Fibroblast of peridontal ligament (primary cell): ENCODE data around the gene CHST13.
A peak's percentile ranks its signal among the peaks of the same experiment; 100 is the strongest.

Experiments
- DNase-seq: peaks from one replicate; pipeline ENCODE4 v3.0.0-alpha.2; 2010; ENCODE audit errors: extremely low read depth

CHST13 gene

DNA sequence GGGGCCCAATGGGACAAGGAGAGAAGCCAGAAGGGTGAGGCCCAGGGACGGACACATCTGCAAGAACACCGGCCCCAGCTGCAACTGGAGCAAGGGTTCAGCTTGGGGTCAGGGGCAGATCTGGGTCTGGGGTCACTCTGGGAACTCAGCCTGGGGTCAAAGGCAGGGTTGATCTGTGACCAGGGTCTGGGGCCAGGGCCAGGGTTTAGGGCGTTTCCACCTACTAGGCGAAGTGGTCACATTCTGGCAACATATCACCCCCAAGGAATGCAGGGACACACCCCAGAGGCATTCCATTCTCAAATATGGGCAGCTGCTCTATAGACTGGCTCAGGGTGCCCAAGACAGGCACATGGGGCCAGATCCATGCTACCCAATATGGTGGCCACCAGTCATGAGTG is 15.4 kb upstream of the CHST13 start:
- DNase-seq: no peak

DNA sequence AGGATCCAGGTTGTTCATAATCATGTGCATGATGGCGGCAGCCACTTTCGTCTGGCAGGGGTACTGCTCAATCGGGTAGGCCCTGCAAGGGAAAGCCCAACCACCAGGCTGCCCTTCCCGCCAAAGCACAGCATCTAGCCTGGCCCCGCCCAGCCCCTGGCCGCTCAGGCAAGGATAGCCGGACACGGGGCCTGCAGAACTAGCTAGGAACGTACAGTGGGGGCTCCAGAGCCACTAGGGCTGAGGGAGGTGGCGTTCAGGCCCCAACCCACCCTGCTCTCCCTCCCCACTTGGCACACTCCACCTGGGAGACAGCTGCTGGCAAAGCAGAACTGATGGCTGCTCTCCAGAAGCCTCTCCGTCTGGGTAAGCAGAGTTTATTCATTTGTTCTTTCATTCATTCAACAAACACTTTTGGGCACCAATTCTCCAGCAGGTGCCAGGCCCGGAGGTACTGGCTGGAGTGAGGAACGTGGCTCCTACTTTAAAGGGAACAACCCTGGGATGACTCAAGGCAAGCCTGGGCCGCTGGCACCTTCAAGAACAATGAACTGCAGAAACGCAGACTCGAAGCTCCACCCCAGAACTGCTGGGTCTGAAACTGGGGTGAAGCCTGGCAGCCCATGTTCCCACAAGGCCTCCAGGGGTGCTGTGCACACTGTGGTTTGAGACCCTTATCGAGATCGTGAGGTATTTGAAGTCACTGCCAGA is 14.2 kb upstream of the CHST13 start:
- DNase-seq: peak; percentile 4

DNA sequence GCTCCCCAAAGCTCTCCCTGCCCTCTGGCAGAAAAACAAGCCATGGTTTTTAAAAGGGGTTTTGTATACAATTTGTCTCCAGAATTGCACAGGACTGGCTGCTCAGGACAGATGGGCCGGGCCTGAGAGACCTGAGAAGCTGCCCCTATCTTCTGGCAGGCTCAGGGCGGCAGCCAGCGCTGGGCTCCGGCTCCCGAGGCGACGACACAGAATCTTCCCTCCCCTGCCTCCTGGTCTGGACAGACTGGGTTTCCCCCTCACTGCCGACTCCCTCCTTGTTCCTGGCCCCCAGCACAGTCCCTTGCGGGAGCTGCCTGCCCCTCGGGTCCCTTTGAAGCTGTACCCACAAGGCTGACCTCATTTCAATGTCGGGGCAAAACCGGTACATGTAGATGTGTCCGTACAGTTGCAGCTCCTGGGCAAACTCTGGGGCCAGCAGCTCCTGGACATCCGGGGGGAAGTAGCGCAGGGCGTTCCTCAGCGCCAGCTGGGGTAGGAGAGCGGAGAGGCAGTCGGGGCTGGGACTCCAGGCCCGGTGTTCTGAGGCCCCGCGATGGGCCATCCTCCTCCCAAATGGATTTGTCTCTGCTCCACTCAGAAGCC is 13.5 kb upstream of the CHST13 start:
- no peak for DNase-seq

DNA sequence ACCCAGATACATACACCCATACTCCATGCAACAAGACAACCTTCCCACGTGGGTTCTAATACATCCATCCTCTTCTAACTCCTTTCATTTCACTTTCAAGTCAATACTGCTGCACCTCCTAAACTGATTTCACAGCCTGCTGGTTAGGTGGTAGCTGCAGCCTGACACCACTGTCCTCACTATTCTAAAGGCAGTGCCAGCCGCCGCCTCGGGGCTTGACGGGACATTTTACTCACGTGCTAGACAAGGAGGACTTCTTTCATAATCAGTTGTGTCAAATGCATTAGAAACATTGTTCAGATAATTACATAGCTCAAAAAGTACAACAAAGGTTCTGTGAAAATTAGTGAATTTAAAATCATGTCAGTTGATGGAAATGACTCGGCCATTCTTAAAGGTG is 12.7 kb upstream of the CHST13 start:
- DNase-seq: no peak

DNA sequence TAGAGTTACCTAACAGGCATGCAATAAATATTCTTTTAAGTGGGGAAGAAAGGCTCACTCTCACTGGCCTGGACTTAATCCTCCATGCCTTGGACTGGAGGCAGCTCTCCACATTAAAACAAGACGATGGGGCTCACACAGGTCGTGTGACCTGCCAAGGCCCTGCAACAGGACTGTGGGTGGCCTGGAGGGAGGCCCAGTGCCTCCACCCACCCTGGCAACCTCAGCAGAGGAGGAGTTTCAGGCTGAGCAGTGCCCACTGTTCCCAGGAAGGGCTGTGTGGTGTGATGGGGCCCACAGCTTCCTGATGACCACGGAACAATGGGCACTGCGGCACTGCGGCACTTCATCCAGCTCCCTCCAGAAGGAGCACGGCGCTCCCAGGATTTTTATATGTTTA is 11.9 kb upstream of the CHST13 start:
- DNase-seq: no peak

DNA sequence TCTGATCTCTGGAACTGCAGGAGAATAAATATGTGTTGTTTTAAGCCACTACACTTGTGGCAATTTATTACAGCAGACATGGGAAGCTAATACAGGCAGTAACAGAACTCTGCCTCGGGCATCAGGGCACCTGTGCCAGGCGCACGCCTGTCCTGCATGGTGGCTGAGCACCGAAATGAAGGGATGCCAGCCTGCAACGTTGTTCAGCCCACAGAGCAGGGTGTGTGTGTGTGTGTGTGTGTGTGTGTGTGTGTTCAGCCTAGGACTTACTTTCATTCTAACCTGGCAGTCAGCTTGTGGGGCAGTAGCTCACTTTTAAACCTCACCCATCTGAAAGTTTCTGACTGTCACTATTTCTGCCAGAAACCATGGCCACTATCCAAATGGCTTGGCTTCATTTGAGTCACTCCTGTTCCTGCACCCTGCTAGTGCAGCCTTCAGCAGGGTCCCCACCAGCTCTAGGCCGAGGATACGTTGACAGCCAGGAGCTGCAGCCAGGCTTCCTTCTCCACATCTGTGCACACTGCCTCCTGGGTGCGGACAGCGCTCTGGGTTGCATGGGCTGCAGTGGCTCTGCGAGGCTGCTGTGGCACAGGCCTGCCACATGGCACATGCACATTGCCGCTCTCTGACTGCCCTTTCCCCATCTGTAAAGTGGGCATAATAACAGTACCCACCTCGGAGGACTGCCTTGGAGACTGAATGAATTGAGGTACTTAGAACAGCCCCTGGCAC is 10.9 kb upstream of the CHST13 start:
- no peak for DNase-seq

DNA sequence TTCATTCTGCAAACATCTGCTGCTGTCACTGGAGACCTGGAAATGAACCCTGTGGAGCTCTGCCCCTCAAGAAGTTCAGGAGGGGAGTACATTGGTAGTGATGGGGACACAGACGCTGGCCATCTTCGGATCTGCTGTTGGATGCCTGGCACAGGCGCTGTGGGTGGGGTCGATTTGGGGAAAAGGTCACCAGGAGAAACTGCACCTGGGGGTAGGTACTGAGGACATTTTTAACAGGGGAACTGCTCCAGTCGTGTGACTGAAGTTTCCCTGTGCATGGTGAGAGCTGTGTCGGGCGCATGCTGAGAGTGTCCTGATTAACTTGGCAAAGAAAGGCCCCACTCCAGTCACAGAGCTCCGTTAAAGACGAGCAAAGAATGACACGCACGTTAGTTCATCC is 9.8 kb upstream of the CHST13 start:
- no peak for DNase-seq

DNA sequence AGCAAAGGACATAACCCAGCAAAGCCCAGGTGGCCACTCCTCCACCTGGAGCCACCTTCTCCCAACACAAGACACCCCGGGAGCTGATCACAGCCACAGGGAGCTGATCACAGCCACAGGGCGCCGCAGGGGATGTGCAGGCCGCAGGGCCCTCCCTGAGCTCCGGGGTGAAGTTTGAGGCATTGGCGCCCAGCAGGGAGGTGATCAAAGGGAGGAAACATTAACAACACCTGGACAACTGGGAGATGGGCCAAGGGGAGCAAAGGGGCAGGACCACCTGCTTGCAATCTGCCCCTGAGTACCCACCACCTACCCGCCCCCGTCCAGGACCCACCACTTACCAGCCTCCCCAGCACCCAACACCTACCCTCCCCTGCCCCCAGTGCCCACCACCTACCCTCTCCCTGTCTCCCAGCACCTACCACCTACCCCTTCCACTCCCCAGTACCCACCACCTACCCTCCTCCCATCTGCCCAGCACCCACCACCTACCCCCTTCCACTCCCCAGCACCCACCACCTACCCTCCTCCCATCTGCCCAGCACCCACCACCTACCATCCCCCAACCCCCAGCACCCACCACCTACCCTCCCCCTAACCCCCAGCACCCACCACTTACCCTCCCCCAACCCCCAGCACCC is 8.8 kb upstream of the CHST13 start:
- DNase-seq: no peak

DNA sequence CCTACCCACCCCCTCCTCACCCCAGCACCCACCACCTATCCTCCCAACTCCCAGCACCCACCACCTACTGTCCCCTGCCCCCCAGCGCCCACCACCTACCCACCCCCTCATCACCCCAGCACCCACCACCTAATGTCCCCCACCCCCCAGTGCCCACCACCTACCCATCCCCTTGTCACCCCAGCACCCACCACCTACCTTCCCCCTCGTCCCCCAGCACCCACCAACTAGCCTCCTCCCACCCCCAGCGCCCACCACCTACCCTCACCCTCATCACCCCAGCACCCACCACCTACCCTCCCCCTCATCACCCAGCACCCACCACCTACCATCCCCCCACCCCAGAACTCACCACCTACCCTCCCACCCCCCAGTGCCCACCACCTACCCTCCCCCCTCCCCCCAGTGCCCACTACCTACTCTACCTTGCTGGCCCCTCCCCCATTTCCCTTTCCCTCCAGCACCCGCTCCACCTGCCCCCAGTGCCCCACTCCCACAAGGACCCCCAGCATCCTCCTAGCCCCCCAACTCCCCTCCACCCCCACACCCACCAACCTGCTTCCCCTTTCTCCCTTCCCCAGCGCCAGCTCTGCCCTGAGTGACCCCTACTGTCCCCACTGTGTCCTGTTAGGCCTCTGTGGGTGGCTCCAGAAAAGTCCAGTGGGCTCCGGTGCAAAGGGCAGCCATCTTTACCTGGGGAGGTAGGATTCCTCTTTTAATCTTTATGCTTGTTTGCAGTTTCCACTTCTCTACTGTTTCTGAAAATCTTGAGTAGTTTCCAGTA is 7.6 kb upstream of the CHST13 start:
- no peak for DNase-seq

DNA sequence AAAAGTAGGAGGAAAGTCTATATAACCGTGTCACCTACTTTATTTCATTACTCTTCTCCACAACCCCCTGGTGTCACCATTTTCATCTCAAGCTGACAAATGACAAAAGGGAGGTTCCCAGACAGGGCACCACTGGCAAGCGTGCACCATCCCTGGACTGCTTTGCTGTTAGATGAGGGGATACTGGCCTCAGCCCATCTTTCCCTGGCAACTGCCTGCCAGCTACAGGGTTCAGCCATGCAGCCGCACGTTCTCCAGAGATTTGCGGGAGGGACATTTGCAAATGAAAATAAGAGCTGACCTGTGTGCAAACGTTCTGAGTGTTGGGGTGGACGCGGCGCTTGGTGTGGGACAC is 7.0 kb upstream of the CHST13 start:
- no peak for DNase-seq

DNA sequence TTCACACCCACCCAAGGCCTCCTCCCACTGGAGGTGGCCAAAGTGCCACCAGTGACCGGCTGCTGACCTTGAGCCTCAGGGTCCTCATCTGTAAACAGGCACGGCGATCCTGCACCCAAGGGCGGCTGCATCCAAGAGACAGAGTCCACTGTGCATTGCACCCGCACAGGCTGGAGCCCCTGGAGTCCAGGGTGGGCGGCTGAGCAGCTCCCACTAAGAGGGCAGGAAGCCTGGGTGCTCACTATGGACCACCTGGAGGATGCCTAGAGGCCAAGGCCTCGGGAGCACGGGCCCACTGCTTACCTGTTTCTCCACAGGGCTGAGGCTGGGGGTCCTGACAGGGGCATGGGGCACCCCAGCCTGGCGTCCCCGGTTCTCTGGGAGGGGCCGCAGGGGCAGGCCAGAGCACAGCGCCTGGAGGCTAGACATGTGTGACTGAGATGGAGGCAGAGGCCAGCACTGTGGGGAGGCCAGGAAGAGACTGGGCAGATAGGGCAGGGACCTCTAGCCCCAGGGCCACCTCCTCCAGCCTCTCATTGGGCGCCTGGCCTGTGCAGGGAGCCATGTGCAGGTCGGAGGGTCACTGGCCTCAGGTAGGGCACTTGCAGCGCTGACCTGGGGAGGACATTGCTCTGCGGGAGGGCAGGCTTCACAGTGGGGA is 6.5 kb upstream of the CHST13 start, which contains the start of gene UROC1:
UROC1 (minus strand) TSS at position 483 of the 661 bp plus-strand sequence; CDS start at position 429, 54 bp downstream.
- DNase-seq: no peak

DNA sequence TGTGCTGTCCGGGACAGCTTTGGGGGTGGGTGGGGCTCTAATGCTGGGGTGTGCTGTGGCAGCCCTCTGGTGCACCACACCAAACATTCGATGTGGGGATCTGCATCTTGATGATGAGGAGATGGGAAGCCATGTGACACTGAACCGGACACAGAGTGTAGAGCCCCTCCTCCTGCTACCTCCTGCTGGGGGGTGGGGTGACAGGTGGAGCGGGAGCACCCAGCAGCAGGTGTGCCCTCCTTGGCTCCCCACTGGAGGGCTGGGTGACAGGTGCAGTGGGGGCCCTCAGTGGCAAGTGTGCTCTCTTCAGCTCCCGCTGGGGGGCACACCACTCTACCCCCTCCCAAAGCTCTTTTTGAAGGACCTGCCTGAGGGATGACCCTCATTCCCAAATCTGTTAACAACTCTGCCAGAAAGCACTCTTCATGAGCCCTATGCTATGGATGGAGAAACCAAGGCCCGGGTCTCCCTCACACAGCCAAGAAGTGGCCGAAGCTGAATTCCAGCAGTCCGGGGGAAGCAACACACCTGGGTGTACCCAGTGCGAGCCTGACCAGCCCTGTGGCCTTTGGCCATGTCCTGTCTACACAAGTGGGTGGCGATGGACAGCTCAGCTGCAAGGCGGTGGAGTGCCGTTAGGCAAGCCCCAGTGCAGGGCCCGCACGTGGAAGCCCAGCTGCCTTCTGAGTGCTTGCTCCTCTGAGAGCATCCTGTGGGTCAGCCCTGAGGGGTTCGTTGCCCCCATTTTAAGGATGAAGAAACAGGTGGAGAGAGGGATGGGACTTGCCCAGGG is 5.8 kb upstream of the CHST13 start:
- DNase-seq: no peak

DNA sequence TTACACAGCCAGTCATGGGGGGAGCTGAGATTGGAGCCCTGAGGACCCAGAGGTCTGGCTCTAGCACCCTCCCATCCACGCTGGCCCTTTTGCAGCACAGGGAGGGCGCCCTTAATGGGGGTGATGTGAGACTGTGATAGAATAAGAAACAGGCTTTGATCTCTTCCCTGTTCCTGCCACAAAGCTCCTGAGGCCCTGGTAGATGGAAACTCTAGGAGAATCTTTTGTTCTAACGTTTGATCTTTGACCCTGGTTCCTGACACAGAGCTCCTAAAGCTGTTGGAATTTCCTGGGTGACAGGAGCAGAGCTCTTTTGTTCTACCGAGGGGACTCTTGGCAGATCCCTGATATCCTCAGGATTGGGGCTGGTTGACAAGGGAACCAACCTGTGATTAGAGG is 5.2 kb upstream of the CHST13 start:
- no peak for DNase-seq

DNA sequence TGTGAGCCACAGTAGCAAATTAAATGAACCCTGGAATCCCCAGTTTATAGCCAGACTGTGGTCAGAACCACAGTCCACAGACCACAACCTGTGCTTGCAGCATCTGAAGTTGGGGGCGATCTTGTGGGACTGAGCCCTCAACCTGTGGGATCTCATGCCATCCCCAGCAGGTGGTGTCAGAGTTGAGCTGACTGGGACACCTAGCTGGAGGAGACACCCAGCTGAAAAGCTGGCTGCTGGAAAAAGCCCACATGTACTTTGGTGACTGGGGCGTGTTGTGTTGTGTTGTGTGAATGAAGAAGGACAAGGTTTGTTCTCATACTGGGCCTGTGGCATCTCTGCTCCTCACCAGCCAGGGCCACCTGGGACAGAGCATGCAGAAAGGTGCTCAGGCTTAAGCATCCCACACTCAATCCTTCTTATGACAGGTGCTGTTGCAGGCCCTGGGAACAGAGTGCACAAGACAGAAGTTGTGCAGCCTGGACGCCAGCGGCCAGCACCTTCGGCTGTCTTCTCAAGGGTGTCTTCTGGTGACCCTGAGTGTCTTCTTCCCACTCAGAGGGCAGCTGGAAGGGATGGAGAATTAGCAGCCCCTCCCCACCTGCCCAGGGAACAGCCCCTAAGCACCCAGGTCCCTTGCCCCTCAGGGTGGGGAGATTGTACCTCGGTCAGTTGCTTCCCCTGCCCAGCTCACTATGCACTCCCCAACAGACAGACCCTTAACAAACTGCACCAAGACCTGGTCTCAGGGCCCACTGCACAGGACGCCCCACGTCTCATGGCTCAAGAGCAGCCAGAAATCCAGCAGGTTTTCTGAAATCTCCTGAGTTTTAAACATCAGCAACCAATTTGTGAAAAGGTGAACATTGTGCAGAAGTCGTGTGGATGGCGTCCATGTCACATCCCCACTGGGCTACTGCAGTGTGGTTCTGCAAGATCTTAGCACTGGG is 4.2 kb upstream of the CHST13 start:
- DNase-seq: no peak

DNA sequence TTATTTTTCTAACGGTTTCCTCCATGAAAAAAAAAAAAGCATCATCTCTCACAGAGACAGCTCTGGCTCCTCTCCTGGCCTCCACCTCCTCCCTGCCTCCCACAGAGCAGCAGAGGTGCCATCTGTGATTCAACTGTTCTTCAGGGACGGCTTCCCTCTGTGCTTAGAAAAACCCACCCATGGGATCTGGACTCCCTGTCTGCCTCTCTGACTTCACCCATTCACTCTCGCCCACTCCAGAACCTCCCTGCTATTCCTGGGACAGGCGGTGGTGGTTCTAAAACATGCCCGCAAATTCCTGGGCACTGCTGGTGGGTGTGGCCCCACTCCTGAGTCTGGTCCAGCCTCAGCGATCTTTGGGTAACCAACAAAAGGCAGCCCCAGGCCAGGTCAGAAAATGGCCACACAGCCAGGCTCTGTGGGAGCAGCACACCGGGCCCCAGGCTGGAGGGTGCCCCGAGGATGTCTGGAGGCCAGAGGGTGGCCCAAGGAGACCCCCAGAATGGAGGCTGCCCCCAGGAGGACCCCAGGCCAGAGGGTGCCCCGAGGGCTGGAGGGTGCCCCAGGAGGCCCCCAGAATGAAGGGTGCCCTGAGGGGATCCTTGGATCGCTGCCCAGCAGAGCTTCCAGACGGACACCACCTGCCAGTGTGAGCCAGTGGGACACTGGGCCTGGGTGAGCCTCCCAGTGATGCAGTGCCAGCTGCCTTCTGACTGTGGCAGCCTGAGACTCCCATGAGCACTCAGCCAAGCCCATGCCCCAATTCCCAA is 2.6 kb upstream of the CHST13 start:
- no peak for DNase-seq

DNA sequence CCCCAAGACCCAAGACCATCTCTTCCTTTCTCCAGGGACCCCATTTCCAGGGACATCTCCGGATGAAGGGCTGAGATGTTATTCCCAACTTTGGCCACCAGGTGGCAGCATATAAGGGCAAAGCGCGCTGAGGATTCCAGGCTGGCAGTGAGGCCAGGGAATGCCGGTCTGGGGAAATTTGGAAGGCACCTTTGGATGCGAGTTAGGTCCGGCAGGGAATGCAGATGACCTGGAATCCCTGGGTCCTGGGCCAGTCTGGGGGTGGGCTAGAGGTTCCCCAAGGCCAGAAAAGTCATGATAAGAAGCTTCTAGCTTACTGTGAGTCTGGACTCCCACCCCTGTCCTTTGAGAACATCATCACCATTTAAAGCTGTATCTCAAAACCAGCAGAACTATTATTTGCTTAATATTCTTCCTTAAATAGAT is 1.6 kb upstream of the CHST13 start:
- DNase-seq: peak; percentile 57

DNA sequence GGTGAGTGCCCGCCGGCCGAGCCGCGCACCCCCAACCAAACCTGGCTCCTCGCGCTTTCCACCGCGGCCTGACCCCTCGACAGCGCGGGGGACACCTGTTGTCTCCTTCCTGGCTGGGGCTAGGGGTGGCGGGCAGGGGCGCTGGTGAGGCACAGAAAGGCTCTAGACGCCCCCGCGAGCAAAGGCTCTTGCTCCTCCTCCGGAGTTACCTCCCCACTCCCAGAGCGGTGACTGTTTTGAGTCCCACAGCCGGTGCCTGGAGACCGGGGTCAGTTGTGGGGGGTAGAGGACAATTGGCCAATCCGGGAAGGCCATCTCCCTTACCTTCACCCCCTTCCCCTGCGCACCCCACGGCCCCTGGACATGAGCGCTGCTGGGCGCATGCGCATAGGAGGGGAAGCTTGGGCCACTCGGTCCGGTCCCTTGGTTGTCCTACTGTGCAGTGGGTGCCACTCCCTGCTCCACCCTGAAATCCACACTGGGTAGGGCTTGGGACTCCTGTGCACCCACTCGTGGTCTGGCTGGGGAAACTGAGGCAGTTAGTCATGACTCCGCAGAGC is 554 bp downstream of the CHST13 start:
- no peak for DNase-seq
